ENCODE measurements around the gene GNL2. TPM values are rescaled to one million over a fixed set of nuclear protein-coding genes. Genes with fewer than 3 reads are reported as not detected.

Gene GNL2
- total RNA-seq, 2 donors from 2014 or later: 15.4 to 22.2 TPM

- no peak for DNase-seq (ENCODE audit: low spot score)
- H3K36me3 ChIP-seq: no peaks in the 10 kb centered on the region
- H3K4me3 ChIP-seq: no peak overlapping the region
- H3K27me3 ChIP-seq: no peaks in the 10 kb centered on the region
- TF ChIP-seq, protein P1, sequence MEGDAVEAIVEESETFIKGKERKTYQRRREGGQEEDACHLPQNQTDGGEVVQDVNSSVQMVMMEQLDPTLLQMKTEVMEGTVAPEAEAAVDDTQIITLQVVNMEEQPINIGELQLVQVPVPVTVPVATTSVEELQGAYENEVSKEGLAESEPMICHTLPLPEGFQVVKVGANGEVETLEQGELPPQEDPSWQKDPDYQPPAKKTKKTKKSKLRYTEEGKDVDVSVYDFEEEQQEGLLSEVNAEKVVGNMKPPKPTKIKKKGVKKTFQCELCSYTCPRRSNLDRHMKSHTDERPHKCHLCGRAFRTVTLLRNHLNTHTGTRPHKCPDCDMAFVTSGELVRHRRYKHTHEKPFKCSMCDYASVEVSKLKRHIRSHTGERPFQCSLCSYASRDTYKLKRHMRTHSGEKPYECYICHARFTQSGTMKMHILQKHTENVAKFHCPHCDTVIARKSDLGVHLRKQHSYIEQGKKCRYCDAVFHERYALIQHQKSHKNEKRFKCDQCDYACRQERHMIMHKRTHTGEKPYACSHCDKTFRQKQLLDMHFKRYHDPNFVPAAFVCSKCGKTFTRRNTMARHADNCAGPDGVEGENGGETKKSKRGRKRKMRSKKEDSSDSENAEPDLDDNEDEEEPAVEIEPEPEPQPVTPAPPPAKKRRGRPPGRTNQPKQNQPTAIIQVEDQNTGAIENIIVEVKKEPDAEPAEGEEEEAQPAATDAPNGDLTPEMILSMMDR (IDR thresholded peaks at IDR 0.05): no peak
- no peaks in the 10 kb centered on the region for H3K9me3 ChIP-seq
- H3K4me1 ChIP-seq: no peaks in the 10 kb centered on the region
- no peak overlapping the region for H3K27ac ChIP-seq
Measured at GRCh38 chr1:37614105-37614504, 18.4 kb upstream of the GNL2 start.

GRCh38 chr1:37612186-37612585, 16.4 kb upstream of the GNL2 start:
- Histone ChIP-seq H3K4me3 (no peak overlapping the region), H3K27me3 (no peaks in the 10 kb centered on the region), H3K9me3 (no peaks in the 10 kb centered on the region), H3K4me1 (no peaks in the 10 kb centered on the region), H3K36me3 (no peaks in the 10 kb centered on the region), H3K27ac (no peak overlapping the region)
- no peak for DNase-seq (ENCODE audit: low spot score)
- TF ChIP-seq, protein P1 (IDR thresholded peaks at IDR 0.05): no peak

- Histone ChIP-seq H3K9me3 (no peaks in the 10 kb centered on the region), H3K36me3 (no peaks in the 10 kb centered on the region), H3K4me3 (no peak overlapping the region), H3K4me1 (no peaks in the 10 kb centered on the region), H3K27ac (no peak overlapping the region), H3K27me3 (no peaks in the 10 kb centered on the region)
- TF ChIP-seq, protein P1 (IDR thresholded peaks at IDR 0.05): no peak
- DNase-seq (ENCODE audit: low spot score): no peak
Measured at GRCh38 chr1:37609994-37610393, 14.3 kb upstream of the GNL2 start.

DNA sequence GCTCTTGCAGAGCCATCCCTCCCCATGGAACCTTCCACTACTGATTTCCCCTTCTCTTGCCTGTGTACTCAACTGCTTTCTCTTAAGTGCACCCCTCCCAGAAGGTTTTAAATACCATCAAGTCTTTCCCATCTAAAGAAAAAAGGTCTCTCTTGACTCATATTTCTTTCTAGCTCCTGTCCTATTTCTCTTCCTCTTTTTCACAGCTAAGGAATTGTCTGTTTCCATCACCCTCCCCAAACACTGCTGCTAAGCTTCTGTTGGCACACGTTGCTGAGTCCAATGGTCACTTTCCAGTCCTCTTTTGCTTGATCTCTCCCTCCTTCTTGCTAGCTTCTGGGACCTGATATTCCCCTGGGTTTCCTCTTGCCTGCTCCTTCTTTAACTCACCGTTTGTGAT, 13.3 kb upstream of the GNL2 start:
- Histone ChIP-seq H3K9me3 (no peaks in the 10 kb centered on the region), H3K4me3 (no peak overlapping the region), H3K27me3 (no peaks in the 10 kb centered on the region), H3K27ac (no peak overlapping the region), H3K36me3 (no peaks in the 10 kb centered on the region), H3K4me1 (no peaks in the 10 kb centered on the region)
- TF ChIP-seq, protein P1 (IDR thresholded peaks at IDR 0.05): no peak
- DNase-seq (ENCODE audit: low spot score): no peak

DNA sequence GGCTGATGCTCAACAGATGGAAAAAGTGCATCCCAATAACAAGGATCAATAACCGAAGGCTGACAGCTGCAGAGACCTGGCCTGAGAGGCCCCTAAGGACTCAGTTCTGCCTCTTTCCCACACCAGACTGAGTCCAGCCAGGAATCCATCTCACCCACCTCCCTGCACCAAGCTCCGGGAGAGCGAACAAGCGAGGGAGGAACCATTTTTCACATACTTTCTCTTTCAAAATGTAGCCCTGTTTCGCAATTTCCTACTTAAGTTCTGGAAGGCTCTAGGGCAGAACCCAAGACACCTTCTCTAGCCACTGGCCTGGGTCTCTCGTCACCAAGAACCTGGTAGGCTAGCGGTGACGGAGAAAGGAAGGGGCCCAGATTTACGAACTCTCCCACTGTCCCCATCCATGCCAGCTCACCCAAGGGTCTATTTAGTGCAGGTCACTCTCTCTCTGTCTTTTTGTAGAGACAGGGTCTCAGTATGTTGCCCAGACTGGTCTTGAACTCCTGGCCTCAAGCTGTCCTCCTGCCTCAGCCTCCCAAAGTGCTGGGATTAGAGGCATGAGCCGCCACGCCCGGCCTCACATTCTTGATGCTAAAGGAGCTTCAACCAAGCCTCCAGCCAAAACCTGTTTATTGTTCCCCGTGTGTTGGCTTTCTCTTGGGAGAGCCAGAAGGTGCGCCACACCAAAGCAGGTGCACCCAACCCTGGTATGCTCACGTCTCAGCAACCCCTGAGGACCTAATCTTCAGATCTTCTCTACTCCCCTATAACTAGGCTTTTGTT, 10.9 kb upstream of the GNL2 start:
- Histone ChIP-seq H3K9me3 (no peaks in the 10 kb centered on the region), H3K36me3 (no peaks in the 10 kb centered on the region), H3K27ac (no peak overlapping the region), H3K4me3 (no peak overlapping the region), H3K27me3 (no peaks in the 10 kb centered on the region), H3K4me1 (no peaks in the 10 kb centered on the region)
- no peak for DNase-seq (ENCODE audit: low spot score)
- TF ChIP-seq, protein P1 (IDR thresholded peaks at IDR 0.05): no peak

Measured in right atrium auricular region (tissue), 2 donors.